Measurements from ENCODE around the gene ARNT2.

GRCh38 chr15:80439140-80439539 is 35.0 kb downstream of the ARNT2 start:
- TF ChIP-seq TBP (CRISPR knock-in tag; IDR thresholded peaks at IDR 0.05) (no peak), ZNF567 (CRISPR knock-in tag; IDR thresholded peaks at IDR 0.05; ENCODE audit: borderline replicate concordance) (no peak), ZNF232 (CRISPR knock-in tag; IDR thresholded peaks at IDR 0.05; ENCODE audit: borderline replicate concordance) (no peak), FOXA1 (IDR thresholded peaks at IDR 0.05) (no peak), FOXA1 (CRISPR knock-in tag; IDR thresholded peaks at IDR 0.05) (no peak)

Data from HepG2 (cell line).